ENCODE data around the gene CDC42BPB.

CDC42BPB gene

DNA sequence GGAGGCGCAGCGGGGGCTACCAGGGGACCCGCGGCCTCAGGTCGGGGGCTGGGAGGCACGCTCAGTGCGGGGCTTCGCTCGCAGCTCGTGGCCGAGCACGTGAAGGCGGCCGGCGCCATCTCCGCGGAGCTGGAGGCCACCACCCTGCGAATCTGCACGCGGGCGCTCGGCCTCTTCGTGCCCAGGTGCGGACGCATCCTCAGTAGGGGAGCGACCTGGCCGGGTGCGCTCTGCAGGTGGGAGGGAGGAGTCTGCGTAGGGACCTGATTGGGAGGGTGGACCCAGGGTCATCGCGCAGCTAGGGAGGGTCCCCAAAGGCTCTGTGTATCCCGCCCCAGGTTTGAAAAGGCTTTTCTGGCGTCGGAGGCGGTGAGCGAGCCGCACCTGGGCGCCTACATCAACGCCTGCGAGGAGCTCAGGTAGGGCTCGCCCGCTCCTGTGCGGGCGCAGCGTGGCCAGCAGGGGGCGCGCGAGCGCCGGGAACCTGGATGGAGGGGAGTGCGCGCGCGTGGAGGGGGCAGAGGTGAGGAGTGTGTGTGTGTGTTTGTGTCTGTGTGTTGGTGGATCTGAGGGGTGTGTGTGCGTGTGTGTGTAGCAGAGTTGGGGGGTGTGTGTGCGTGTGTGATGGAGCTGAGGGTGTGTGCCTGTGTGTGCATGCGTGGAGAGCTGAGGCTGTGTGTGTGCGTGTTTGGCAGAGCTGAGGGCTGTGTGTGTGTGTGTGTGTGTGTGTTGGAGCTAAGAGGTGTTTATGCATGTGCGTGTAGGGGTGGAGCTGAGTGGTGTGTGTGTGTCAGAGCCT, 47.5 kb upstream of the CDC42BPB start (continued):
- no peak for TF ChIP-seq ZNF138 (tag by site-specific recombination; IDR thresholded peaks at IDR 0.05; ENCODE audit: borderline replicate concordance)
- TF ChIP-seq, protein P1, sequence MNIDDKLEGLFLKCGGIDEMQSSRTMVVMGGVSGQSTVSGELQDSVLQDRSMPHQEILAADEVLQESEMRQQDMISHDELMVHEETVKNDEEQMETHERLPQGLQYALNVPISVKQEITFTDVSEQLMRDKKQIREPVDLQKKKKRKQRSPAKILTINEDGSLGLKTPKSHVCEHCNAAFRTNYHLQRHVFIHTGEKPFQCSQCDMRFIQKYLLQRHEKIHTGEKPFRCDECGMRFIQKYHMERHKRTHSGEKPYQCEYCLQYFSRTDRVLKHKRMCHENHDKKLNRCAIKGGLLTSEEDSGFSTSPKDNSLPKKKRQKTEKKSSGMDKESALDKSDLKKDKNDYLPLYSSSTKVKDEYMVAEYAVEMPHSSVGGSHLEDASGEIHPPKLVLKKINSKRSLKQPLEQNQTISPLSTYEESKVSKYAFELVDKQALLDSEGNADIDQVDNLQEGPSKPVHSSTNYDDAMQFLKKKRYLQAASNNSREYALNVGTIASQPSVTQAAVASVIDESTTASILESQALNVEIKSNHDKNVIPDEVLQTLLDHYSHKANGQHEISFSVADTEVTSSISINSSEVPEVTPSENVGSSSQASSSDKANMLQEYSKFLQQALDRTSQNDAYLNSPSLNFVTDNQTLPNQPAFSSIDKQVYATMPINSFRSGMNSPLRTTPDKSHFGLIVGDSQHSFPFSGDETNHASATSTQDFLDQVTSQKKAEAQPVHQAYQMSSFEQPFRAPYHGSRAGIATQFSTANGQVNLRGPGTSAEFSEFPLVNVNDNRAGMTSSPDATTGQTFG (tag by site-specific recombination; IDR thresholded peaks at IDR 0.05; ENCODE audit: borderline replicate concordance), result peak; percentile 75; the same call in 1 of the 2 replicates
- no peak; the same call in none of the 2 replicates for TF ChIP-seq BCL6B (tag by site-specific recombination; IDR thresholded peaks at IDR 0.05)
- TF ChIP-seq ZNF571 (tag by site-specific recombination; IDR thresholded peaks at IDR 0.05), result no peak
- no peak for TF ChIP-seq ZNF626 (tag by site-specific recombination; IDR thresholded peaks at IDR 0.05)
- TF ChIP-seq, protein P2, sequence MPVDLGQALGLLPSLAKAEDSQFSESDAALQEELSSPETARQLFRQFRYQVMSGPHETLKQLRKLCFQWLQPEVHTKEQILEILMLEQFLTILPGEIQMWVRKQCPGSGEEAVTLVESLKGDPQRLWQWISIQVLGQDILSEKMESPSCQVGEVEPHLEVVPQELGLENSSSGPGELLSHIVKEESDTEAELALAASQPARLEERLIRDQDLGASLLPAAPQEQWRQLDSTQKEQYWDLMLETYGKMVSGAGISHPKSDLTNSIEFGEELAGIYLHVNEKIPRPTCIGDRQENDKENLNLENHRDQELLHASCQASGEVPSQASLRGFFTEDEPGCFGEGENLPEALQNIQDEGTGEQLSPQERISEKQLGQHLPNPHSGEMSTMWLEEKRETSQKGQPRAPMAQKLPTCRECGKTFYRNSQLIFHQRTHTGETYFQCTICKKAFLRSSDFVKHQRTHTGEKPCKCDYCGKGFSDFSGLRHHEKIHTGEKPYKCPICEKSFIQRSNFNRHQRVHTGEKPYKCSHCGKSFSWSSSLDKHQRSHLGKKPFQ (tag by site-specific recombination; IDR thresholded peaks at IDR 0.05), result 0 out of 2 replicates have a peak, but pooled peaks have one; percentile 63
- no peak for TF ChIP-seq GLI2 (tag by site-specific recombination; IDR thresholded peaks at IDR 0.05; ENCODE audit: borderline replicate concordance, low read depth)
- TF ChIP-seq ZNF654 (tag by site-specific recombination; IDR thresholded peaks at IDR 0.05; ENCODE audit: low read depth), result peak; percentile 97
- no peak for TF ChIP-seq ZNF549 (tag by site-specific recombination; IDR thresholded peaks at IDR 0.05)
- TF ChIP-seq ZSCAN23 (tag by site-specific recombination; IDR thresholded peaks at IDR 0.05), result peak; percentile 85; the same call in 1 of the 2 replicates
- no peak for TF ChIP-seq ZBTB44 (tag by site-specific recombination; IDR thresholded peaks at IDR 0.05)
- peak; percentile 46 for TF ChIP-seq ZNF146 (tag by site-specific recombination; IDR thresholded peaks at IDR 0.05)
- no peak for TF ChIP-seq HOXA7 (CRISPR knock-in tag; IDR thresholded peaks at IDR 0.05; ENCODE audit: borderline replicate concordance)
- no peak for TF ChIP-seq ZNF521 (tag by site-specific recombination; IDR thresholded peaks at IDR 0.05)
- peak; percentile 99 for TF ChIP-seq ZNF645 (tag by site-specific recombination; IDR thresholded peaks at IDR 0.05)
- no peak for TF ChIP-seq AEBP2 (tag by site-specific recombination; IDR thresholded peaks at IDR 0.05; ENCODE audit: borderline replicate concordance)
- TF ChIP-seq ZNF670 (tag by site-specific recombination; IDR thresholded peaks at IDR 0.05; ENCODE audit: low read depth), result peak; percentile 86; the same call in 1 of the 2 replicates
- TF ChIP-seq ZNF48 (tag by site-specific recombination; IDR thresholded peaks at IDR 0.05), result no peak
- TF ChIP-seq ZFHX2 (tag by site-specific recombination; conservative IDR thresholded peaks at IDR 0.05), result peak; percentile 98
- TF ChIP-seq ZNF19 (tag by site-specific recombination; IDR thresholded peaks at IDR 0.05; ENCODE audit: low read depth), result no peak
- TF ChIP-seq, protein P3, sequence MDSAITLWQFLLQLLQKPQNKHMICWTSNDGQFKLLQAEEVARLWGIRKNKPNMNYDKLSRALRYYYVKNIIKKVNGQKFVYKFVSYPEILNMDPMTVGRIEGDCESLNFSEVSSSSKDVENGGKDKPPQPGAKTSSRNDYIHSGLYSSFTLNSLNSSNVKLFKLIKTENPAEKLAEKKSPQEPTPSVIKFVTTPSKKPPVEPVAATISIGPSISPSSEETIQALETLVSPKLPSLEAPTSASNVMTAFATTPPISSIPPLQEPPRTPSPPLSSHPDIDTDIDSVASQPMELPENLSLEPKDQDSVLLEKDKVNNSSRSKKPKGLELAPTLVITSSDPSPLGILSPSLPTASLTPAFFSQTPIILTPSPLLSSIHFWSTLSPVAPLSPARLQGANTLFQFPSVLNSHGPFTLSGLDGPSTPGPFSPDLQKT (IDR thresholded peaks at IDR 0.05; ENCODE audit: borderline replicate concordance, low read depth, low read length), result no peak
- TF ChIP-seq ZNF184 (tag by site-specific recombination; IDR thresholded peaks at IDR 0.05), result no peak
- TF ChIP-seq MZF1 (tag by site-specific recombination; IDR thresholded peaks at IDR 0.05; ENCODE audit: borderline replicate concordance), result no peak
- TF ChIP-seq SALL2 (tag by site-specific recombination; IDR thresholded peaks at IDR 0.05; ENCODE audit: borderline replicate concordance), result peak; percentile 80; the same call in 1 of the 2 replicates
- no peak for TF ChIP-seq ZNF677 (tag by site-specific recombination; IDR thresholded peaks at IDR 0.05)
- TF ChIP-seq ZNF16 (tag by site-specific recombination; IDR thresholded peaks at IDR 0.05; ENCODE audit: low read depth), result no peak; the same call in 1 of the 2 replicates
- peak; percentile 74; the same call in 1 of the 2 replicates for TF ChIP-seq SCRT1 (tag by site-specific recombination; IDR thresholded peaks at IDR 0.05; ENCODE audit: borderline replicate concordance)
